Renal pelvis (tissue), 4 donors: ENCODE data around the gene B9D2. TPM values are rescaled to one million over a fixed set of nuclear protein-coding genes. Genes with fewer than 3 reads are reported as not detected.
"Not testable (repeated sequence)": the region's sequence is repeated elsewhere in the genome, so short reads cannot be mapped to it uniquely, and the experiment has no call there.

Experiments used
- DNase-seq: peaks from one replicate; pipeline ENCODE4 v3.0.0-alpha.2; 2013
- polyA plus RNA-seq, 3 donors: library from polyadenylated mRNA; unstranded; fragments of 120-200 nt; gene quantifications; one replicate each; pipeline ENCODE4 v1.2.1, GENCODE V29; 2013; ENCODE audit not compliant: insufficient read length in 3 of 3

B9D2 gene
- polyA plus RNA-seq, 3 donors: 9.5 to 10.3 (median 10.3) TPM

DNA sequence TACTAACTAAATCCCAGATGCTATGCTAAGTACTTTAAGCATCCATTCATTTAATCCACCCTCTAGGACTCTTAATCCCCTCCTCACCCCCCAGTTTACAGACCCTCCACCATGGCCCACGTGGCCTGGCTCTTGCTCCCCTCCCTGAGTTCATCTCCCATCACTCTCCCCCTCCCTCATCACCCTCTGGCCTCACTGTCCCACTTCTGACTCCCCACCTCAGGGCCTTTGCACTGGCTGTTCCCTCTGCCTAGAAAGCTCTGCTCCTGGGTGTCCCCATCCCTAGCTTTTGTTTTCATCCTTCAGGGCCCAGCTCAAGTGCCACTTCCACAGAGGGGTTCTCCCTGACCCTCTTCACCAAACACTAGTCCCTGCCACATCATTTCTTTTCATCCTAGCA is 4.2 kb downstream of the B9D2 start:
- DNase-seq: no peak

DNA sequence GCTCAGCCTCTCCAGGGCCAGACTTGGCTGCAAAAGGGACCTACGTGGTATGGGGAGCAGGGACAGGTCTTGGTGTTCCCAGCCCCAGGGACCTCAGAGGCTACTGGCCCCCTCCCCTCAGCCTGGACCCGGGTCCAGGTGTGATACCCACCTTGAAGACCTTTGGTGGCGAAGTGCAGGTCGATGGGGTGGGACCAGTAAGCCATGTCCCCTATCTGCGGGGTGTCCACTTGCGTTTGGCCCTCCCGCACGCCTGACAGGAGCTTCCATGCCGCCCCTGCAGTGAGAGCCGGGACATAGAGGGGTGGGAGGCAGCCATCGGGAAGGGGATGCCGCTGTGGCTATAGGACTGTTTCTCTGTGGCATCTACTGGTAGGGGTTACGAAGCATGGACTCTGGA is 6.2 kb downstream of the B9D2 start:
- DNase-seq: no peak

DNA sequence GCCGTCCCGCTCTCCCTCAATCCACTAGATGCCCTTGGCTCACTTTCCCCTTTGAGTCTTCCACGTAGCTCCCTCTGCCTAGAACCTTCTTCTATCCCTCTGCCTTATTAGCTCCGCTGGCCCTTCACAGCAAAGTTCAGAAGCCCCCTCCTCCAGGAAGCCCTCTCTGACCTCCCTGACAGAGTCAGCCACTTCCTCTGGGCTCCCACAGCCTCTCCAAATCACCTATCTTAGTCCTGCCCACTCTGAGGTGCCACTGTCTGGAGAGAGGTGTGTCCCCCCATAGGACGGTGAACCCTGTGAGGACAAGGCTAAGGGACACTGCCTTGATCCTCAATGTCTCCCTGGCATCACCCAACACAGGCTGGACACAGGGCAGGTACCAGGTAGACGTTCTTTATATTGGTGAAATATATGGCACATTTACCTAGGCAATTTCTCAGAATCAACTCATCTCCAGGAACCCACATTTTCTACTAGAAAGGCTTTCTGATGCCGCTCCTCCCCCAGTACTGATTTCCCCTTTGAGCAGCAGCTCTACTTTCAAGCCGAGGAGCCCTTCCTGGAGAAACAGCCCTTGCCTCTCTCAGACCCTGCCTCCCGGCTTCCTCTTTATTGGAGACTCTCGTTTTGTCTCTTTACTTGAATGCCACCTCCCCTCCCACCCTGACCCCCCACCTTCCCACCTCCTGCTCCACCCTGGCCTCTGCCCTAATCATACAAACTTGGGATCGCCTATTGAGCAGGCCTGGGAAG is 6.8 kb downstream of the B9D2 start:
- no peak for DNase-seq

DNA sequence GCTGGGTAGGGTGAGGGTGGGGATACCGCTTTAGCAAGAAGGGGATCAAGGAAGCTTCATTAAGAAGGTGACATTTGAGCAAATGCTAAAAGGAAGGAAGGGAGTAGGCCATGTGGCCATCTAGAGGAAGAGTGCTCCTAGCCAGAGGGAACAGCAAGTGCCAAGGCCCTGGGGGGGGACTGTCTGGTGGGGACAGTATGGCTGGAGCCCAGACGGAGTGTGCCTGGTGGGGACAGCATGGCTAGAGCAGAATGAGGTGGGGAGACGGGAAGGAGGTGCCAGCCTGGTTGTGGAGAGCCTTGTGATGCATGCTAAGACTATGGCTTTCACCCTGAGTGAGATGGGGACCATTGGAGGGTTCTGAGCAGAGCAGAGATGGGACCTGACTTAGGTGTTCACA is 8.1 kb downstream of the B9D2 start:
- DNase-seq: no peak

DNA sequence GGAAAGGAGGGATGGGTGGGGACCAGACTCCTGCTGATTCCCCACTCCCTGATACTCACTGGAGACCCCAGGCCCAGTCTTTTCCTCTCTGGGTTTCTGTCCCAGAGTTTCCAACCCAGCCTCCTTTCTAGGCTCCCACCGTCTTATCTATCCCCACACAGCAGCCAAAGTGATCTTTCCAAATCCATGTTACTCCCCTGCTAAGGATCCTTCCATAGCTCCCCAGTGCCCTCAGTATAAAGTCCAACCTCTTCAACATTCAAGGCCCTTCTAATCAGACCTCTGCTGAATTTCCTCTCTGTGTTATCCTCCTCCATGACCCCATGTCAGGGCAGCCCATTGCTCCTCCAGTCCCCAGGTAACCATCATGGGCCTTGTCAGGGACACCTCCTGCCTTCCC is 8.9 kb downstream of the B9D2 start:
- DNase-seq: no peak

DNA sequence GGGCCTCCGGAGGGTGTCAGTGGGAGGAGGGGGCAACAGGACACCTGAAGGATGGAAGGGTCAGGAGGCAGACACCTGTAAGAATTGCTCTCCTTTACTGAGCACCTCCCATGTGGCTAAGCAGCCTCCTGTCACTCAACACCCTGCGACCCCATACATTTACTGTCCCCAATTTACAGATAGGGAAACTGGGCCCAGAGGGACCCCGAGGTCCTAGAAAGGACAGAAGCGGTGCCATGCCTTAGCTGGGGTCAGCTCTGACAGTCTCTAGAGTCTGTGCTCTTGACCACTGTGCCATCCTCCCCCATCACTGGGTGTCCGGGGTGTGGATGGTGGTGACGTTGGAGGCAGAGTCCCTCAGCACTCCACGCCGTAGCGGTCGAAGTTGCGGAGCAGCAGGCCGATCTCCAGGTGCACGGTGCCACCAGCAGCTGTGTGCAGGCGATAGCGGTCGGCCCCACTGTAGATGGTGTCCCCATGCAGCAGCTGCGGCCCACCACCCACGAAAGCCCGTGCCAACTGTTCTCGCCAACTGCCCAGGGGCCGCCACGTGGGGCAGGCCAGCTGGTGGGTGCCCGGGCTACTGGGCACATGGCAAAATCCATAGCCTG is 9.5 kb downstream of the B9D2 start:
- DNase-seq: no peak

DNA sequence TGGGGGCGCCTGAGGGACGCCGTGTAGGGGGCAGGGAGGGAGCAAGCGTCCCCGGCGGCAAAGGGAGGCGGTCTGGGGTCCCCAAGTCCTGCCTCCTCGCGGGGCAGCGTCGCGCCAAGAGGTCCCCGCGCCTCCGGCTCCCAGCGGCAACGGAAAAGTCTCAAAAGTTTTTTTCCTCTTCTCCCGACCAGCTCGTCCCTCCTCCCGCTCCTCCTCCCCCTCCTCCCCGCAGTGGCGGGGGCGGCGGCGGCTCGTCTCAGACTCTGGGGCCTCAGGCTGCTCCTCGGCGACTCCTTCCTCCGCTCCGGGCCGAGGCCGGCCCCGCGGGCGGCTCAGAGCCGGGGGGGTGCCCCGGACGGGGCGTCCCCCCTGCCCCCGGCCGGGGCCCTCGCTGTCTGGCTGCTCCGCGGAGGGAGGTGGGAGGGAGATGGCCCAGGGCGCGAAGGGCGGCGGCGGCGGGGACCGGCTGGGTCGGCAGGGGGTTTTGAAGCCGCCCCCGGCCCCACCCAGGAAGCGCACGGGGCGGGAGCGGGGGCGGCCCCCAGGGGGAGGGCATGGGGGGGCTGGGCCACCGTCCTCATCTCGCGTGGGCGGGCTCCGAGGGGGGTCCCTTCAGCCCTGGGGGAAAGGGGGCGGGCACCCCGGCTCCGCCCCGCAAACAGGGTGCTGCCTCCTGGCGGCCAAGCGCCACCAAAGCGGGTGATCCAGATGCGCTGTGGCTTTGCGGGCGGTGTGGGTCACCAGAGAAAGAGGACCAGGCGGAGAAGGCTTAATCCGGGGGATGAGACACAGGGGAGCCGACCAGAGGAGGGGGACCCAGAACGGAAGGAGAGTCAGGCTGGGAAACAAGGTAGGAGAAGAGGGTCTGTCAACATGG is 10.2 kb downstream of the B9D2 start, which contains the start of gene TGFB1:
Gene TGFB1, minus strand, starts transcription at position 457 of the 877 bp plus-strand sequence. CDS start 878 bp downstream, outside the sequence.
- DNase-seq: no peak

DNA sequence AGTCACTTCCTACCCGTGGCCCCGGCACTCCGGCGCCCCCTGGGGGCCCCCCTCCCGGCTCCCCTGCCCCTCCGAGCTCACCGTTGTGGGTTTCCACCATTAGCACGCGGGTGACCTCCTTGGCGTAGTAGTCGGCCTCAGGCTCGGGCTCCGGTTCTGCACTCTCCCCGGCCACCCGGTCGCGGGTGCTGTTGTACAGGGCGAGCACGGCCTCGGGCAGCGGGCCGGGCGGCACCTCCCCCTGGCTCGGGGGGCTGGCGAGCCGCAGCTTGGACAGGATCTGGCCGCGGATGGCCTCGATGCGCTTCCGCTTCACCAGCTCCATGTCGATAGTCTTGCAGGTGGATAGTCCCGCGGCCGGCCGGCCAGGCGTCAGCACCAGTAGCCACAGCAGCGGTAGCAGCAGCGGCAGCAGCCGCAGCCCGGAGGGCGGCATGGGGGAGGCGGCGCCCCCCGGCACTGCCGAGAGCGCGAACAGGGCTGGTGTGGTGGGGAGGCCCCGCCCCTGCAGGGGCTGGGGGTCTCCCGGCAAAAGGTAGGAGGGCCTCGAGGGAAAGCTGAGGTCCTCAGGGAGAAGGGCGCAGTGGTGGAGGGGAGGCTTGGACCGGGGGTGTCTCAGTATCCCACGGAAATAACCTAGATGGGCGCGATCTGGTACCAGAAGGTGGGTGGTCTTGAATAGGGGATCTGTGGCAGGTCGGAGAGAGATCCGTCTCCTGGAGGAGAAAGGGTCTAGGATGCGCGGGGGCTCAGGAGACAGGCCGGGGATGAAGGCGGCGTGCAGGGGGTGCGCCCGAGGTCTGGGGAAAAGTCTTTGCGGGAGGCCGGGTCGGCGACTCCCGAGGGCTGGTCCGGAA is 11.1 kb downstream of the B9D2 start:
- DNase-seq: no peak

DNA sequence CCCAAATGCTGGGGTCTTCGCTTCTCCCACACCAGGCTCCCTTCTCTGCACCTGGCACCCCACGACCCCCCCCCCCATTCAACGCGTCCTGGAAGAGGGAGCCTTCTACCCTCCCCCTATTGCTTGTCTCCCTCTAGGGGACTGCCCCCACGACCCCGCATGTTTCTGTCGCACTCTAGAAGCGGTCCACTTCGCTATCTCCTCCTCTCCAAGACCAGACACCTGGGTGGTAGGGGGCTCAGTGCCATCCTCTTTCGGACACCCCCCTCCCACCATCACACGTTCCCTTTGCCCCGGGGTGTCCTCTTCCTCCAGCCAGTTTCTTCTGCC is 11.7 kb downstream of the B9D2 start:
- DNase-seq: no peak

DNA sequence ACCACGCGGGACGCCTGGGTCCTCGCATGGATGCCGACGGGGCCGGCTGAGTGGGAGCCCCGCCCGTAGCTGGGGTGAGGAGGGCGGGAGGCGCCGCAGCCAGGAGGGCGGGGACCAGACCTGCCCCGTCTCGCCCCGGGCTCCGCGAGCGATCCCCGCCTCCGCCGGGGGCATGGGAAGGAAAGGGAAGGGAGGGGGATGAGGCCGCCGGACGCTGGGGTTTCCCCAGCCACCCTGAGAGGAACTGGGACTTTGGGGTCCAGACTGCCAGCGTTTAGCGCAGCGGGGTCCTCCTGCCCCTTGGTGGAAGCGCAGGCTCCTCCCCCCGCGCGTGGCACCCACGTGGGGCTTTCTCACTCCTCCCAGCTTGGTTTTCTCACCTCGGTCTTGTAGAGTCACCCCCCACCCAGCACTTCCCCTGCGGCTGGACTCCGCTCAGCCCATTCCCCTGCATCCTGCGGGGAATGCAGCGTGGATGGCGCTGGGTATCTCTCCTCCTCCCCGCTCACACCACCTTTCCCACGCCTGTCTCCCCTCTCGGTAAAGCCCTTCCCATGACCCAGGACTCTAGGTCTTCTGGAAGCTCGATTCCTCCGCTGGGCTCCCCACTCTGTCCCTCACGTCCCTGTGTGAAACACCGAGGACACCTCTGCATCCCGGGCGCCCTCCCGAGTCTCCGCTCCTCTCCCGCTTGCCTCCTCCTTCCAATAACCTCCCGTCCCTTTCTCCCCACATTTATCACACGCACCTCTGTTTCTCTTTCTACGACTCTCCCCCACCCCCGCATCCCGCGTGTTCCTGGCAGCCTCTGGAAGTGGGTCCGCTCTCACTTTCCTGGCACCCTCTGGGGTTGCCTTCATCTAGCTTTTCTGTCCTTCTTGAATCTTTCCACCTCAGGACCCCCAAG is 12.4 kb downstream of the B9D2 start:
- no peak for DNase-seq

DNA sequence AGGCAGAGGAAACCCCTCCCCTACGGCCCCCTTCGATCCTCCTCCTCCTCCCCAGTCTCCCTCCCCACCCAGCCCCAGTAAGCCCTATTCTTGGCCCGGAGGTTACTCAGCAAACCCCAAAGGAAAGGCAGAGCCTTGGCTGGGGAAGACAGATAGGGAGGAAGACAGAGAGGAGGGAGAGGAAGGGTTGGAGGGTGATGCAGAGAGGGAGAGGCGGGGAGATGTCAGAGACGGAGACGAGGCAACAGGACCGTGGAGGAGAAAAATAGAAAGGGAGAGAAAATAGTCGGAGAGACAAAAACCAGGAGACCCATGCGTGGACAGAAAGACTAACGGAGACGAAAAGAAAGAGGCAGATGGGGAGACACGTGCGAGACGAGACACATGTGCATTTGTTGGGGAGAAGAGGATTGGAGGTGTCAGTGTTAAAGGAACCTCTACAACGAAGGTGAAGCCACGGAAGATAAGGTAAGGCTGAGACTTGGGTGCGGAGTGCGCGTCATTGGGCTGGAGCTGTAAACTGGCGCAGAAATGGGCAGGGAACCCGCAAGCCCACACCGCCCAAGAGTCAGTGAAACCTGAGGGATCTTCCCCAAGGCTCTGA is 13.1 kb downstream of the B9D2 start:
- no peak for DNase-seq

DNA sequence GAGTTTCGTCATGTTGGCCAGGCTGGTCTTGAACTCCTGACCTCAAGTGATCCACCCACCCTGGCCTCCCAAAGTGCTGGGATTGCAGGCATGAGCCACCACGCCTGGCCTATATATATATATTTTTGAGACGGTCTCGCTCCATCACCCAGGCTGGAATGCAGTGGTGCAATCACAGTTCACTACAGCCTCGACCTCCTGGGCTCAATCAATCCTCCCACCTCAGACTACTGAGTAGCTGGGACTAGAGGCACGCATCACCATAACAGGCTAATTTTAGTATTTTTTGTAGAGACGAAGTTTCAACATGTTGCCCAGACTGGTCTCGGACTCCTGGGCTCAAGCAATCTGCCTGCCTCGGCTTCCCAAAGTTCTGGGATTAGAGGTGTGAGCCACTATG is 17.0 kb downstream of the B9D2 start:
- DNase-seq: not testable (repeated sequence)

DNA sequence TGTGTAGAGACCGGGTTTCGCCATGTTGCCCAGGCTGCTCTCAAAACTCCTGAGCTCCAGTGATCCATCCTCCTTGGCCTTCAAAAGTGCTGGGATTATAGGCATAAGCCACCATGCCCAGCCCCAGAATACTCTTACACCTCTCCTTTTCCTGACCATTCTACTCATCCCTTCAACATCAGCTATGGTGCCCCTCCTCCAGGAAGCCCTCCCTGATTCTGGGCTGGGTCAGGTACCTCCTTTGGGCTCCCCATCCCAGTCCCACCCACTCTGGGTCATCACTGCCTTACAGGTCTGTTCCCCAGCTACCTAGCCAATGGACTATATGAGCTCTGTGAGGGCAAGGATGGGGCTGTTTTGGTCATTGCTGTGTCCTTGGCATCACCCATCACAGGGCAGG is 19.8 kb downstream of the B9D2 start:
- DNase-seq: no peak

DNA sequence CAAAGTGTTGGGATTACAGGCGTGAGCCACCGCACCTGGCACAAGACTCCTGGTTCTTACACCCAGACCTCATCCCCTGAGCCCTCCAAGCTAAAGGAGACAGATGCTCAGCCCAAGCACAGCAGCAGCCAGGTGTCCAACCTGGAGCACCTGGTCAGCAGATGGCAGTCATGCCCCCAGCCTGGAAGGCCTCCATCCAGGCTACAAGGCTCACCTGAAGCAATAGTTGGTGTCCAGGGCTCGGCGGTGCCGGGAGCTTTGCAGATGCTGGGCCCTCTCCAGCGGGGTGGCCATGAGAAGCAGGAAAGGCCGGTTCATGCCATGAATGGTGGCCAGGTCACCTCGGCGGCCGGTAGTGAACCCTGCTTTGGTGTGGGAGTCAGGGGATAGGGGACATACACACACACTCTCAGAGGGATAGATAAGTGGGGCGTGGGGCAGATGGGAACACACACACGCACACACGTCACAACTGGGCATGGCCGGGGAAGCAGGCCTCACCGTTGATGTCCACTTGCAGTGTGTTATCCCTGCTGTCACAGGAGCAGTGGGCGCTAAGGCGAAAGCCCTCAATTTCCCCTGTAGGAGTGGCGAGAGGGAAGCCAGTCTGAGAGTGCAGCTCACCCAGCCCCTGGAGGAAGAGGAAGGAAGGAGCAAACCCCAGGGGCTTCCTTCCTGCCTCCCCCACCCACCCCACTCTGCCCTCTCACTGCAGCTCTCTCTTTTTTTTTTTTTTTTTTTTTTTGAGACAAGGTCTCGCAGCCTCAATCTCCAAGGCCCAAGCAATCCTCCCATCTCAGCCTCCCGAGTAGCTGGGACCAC is 22.1 kb downstream of the B9D2 start:
- DNase-seq: no peak

DNA sequence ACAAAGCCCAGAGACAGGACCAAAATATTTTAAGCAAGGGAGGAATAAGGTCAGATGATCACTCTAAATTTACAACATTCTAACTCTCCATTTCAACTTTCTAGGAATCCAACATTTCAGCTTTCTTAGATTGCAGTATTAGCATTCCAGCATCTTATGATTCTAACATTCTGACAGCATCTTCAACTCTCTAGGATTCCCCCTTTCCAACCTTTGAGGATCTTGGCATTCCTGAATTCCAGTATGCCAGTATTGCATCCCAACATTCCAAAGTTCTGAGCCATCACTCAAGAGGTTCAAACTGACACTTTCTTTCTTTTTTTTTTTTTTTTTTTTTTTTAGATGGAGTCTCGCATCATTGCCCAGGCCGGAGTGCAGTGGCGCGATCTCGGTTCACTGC is 24.0 kb downstream of the B9D2 start:
- DNase-seq: no peak

DNA sequence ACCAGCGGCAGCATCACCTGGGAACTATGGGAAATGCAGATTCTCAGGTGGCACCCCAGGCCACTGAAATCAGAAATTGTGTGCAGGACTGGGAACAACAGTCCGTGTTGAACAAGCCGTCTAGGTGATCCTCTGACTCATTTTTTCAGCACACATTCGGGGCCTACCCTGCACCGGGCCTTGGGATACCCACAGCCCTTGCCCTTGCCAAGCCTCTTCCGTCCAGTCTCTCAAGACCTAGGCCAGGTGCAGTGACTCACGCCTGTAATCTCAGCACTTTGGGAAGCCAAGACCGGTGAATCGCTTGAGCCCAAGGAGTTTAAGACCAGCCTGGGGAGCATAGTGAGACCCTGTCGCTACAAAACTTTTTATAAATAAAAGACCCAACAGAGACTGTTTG is 28.5 kb downstream of the B9D2 start:
- no peak for DNase-seq

DNA sequence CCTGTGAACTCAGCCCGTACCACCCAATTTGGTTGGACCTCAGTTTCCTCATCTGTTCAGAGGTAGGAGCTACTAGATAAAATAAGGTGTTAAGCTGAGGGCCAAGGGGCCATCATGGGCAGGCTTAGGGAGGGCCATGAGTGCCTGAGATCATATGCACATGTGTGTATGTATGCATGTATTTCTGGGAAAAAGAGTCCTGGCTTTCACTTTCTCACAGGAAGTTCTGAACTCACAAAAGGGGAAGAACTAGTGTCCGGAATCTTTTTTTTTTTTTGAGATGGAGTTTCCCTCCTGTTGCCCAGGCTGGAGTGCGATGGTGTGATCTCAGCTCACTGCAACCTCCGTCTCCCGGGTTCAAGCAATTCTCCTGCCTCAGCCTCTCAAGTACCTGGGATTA is 29.2 kb downstream of the B9D2 start:
- DNase-seq: no peak

DNA sequence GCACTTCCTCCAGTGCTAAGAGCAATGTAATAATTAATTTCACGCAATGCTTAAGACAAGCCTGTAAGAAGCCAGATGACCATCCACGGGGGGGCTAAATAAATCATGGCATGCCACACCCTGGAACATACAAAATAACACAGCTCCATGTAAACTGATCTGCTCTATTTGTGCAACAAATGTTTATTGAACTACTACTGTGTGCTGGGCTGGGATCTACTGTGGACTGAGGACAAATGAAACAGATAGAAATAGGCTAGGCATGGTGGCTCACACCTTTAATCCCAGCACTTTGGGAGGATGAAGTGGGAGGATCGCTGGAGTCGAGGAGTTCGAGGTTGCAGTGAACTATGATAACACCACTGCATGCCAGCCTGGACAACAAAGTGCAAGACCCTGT is 31.5 kb downstream of the B9D2 start:
- DNase-seq: no peak

DNA sequence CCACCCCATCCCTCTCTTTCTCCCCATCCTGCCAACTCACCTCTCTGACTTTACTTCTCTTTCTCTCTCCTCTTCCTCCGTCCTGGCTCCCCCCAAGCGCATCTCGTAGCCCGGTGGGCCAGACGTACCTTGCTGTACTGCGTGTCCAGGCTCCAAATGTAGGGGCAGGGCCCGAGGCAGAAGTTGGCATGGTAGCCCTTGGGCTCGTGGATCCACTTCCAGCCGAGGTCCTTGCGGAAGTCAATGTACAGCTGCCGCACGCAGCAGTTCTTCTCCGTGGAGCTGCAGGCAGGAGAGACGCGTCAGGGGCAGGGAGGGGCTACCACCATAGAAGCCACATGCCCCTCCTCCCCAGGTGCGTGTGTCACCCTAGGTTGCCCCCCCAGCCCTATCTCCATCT is 31.9 kb downstream of the B9D2 start:
- no peak for DNase-seq
